Measurements from ENCODE around the gene MAGED4.
"Not testable (repeated sequence)": the region's sequence is repeated elsewhere in the genome, so short reads cannot be mapped to it uniquely, and the experiment has no call there.

The MAGED4 gene

GRCh38 chrX:52184440-52185077 is at the start of gene MAGED4:
TSS of gene MAGED4 (plus strand) at chrX:52184888. CDS start at chrX:52185923, 1,035 bp downstream.
- DNase-seq, result not testable (repeated sequence)

GRCh38 chrX:52138830-52139544 is 45.7 kb upstream of the MAGED4 start:
- no peak for DNase-seq

- DNase-seq, result no peak
These were observed 45.2 kb upstream of the MAGED4 start for GRCh38 chrX:52139545-52139895.

- no peak for DNase-seq
These were observed 44.7 kb upstream of the MAGED4 start for GRCh38 chrX:52140020-52140419.

- not testable (repeated sequence) for DNase-seq
These were observed 34.0 kb upstream of the MAGED4 start for GRCh38 chrX:52150667-52151066.

- not testable (repeated sequence) for DNase-seq
These were observed 24.5 kb upstream of the MAGED4 start for GRCh38 chrX:52160140-52160539.

GRCh38 chrX:52166840-52167239 is 17.8 kb upstream of the MAGED4 start:
- DNase-seq, result no peak

GRCh38 chrX:52171055-52171454 is 13.6 kb upstream of the MAGED4 start:
- DNase-seq, result not testable (repeated sequence)

GRCh38 chrX:52185078-52185453 is 378 bp downstream of the MAGED4 start:
- DNase-seq, result not testable (repeated sequence)

GRCh38 chrX:52211405-52211804 is 26.7 kb downstream of the MAGED4 start:
- not testable (repeated sequence) for DNase-seq

GRCh38 chrX:52213276-52213675 is 28.6 kb downstream of the MAGED4 start:
- no peak for DNase-seq

GRCh38 chrX:52216541-52216940 is 31.9 kb downstream of the MAGED4 start:
- DNase-seq, result no peak

GRCh38 chrX:52217494-52218160 is 32.9 kb downstream of the MAGED4 start:
- no peak for DNase-seq

GRCh38 chrX:52220936-52221335 is 36.2 kb downstream of the MAGED4 start:
- DNase-seq, result no peak
